Endothelial cell of umbilical vein (primary cell): ENCODE data around the gene ITPKB. TPM values are rescaled to one million over a fixed set of nuclear protein-coding genes. Genes with fewer than 3 reads are reported as not detected.

Experiments used
- BruUV-seq: library from RNA; stranded (reverse); fragments of 400-500 nt; replicated peaks from 2 replicates; lab custom pipeline; 2021; lab: Mats Ljungman, UMichigan
- CTCF ChIA-PET: fragments of 300-600, 350-600 bp; sonication (Branson Sonifier 250); formaldehyde crosslinking; loops from one replicate; lab custom pipeline; 2021; ENCODE audit warnings: antibody characterized with exemption, inconsistent platforms; lab: Charles Lee
- POLR2A ChIA-PET: fragments of 300-600, 350-600 bp; sonication (Branson Sonifier 250); formaldehyde crosslinking; loops from one replicate; lab custom pipeline; 2021; ENCODE audit warnings: antibody characterized with exemption, inconsistent platforms; lab: Charles Lee
- DNase-seq: peaks from one replicate; pipeline ENCODE4 v3.0.0-alpha.2; 2011; ENCODE audit warnings: low read depth, low spot score
- FAIRE-seq: peaks from 2 replicates; lab custom pipeline; 2011; peaks lifted over from hg19 to GRCh38; lab: Jason Lieb, UNC
- H2AFZ ChIP-seq: 2 replicates; pipeline ENCODE4 v1.6.0; 2012; ENCODE audit warnings: low read depth, low read length, control low read depth, inconsistent platforms
- H3K27ac ChIP-seq: 2 replicates; pipeline ENCODE4 v1.5.1; 2011; ENCODE audit warnings: low read depth, mild to moderate bottlenecking, control low read depth, low read length, moderate library complexity; ENCODE audit not compliant: insufficient read depth
- H3K27me3 ChIP-seq, 2 experiments: 2 replicates each; pipeline versions ENCODE4 v1.6.0 to v1.6.1; 2011; ENCODE audit warnings: low read length in 2 of 2, mixed read lengths in 1 of 2; ENCODE audit not compliant: control insufficient read depth in 2 of 2, insufficient read depth in 2 of 2
- H3K36me3 ChIP-seq, 2 experiments: 2 replicates in 1 of 2; 3 replicates in 1 of 2; pipeline ENCODE4 v1.5.1; 2011; ENCODE audit warnings: low read length in 2 of 2, mild to moderate bottlenecking in 1 of 2, moderate library complexity in 1 of 2; ENCODE audit not compliant: control insufficient read depth in 2 of 2, insufficient read depth in 2 of 2; ENCODE audit errors: extremely low read depth in 1 of 2
- H3K4me1 ChIP-seq: 3 replicates; pipeline ENCODE4 v1.5.1; 2011; ENCODE audit warnings: mild to moderate bottlenecking, low read length; ENCODE audit not compliant: control insufficient read depth, insufficient read depth; ENCODE audit errors: extremely low read depth
- H3K4me2 ChIP-seq: 2 replicates; pipeline ENCODE4 v1.6.1; 2011; ENCODE audit warnings: low read length, control low read depth, mixed read lengths; ENCODE audit not compliant: insufficient read depth
- H3K4me3 ChIP-seq, 3 experiments: fragments of 200-600 bp in 1 of 3; sonication (generic), shearing (Covaris generic) in 1 of 3; replicated peaks in 1 of 3; 2 replicates each; pipeline ENCODE4 v1.5.1; 2011 to 2016; ENCODE audit warnings: control low read depth in 3 of 3, low read length in 3 of 3, mild to moderate bottlenecking in 2 of 3, inconsistent platforms in 1 of 3, low read depth in 1 of 3, moderate library complexity in 1 of 3; ENCODE audit not compliant: insufficient read depth in 1 of 3
- H3K79me2 ChIP-seq: 2 replicates; pipeline ENCODE4 v1.6.0; 2012; ENCODE audit warnings: low read length, inconsistent platforms; ENCODE audit not compliant: control insufficient read depth, insufficient read depth
- H3K9ac ChIP-seq: replicated peaks from 2 replicates; pipeline ENCODE3; 2011; ENCODE audit warnings: low read length, control low read depth; ENCODE audit not compliant: insufficient read depth; ENCODE audit errors: extremely low read depth
- H3K9me1 ChIP-seq: replicated peaks from 3 replicates; pipeline ENCODE4 v1.6.0; 2011; ENCODE audit warnings: mild to moderate bottlenecking, low read length; ENCODE audit not compliant: control insufficient read depth, insufficient read depth; ENCODE audit errors: extremely low read depth
- H3K9me3 ChIP-seq: replicated peaks from 2 replicates; pipeline ENCODE4 v1.5.1; 2012; ENCODE audit warnings: low read length, inconsistent platforms; ENCODE audit not compliant: control insufficient read depth, insufficient read depth
- H4K20me1 ChIP-seq: replicated peaks from 2 replicates; pipeline ENCODE3; 2011; ENCODE audit warnings: mild to moderate bottlenecking, low read length; ENCODE audit not compliant: control insufficient read depth, insufficient read depth; ENCODE audit errors: extremely low read depth
- EZH2 ChIP-seq: IDR thresholded peaks from 2 replicates; pipeline ENCODE4 v1.6.1; 2012; ENCODE audit warnings: borderline replicate concordance, low read depth, mild to moderate bottlenecking, moderate library complexity, low read length, inconsistent platforms; ENCODE audit not compliant: severe bottlenecking
- FOS ChIP-seq: IDR thresholded peaks from 2 replicates; pipeline ENCODE4 v1.6.1; 2011; ENCODE audit warnings: mild to moderate bottlenecking, low read length, moderate library complexity, borderline replicate concordance; ENCODE audit not compliant: insufficient read depth
- GATA2 ChIP-seq: IDR thresholded peaks from 2 replicates; pipeline ENCODE4 v1.7.0; 2011; ENCODE audit warnings: low read depth, mild to moderate bottlenecking, moderate library complexity, mixed read lengths, low read length; ENCODE audit not compliant: insufficient read length, insufficient read depth
- JUN ChIP-seq: IDR thresholded peaks from 2 replicates; pipeline ENCODE4 v1.6.1; 2011; ENCODE audit warnings: borderline replicate concordance, low read depth; ENCODE audit not compliant: insufficient read length, insufficient read depth
- MYC ChIP-seq: IDR thresholded peaks from one replicate; pipeline ENCODE4 v1.6.1; 2011; ENCODE audit warnings: mild to moderate bottlenecking, low read depth, low read length
- POLR2A ChIP-seq: IDR thresholded peaks from 2 replicates; pipeline ENCODE4 v1.6.1; 2012; ENCODE audit warnings: low read depth, mild to moderate bottlenecking, control low read depth, low read length
- POLR2AphosphoS5 ChIP-seq: IDR thresholded peaks from 2 replicates; pipeline ENCODE4 v1.6.1; 2012; ENCODE audit warnings: low read depth, mild to moderate bottlenecking, control low read depth, low read length, moderate library complexity; ENCODE audit not compliant: insufficient read depth
- dilution Hi-C: fragments of 300-500 bp; cut with MboI; formaldehyde crosslinking; loops from one replicate; pipeline ENCODE4 v1.15.0; 2019; ENCODE audit warnings: low sequenced_read_pairs; ENCODE audit not compliant: extremely low pct_ligation_motif_present
- intact Hi-C: fragments of 100-400 bp; cut with micrococcal nuclease; formaldehyde crosslinking; loops from one replicate; pipeline ENCODE4 v1.10.0; 2022
- polyA plus RNA-seq, 4 experiments: library from polyadenylated mRNA; depleted of rRNA in 3 of 4; stranded (reverse) in 3 of 4; unstranded in 1 of 4; fragments of >200 nt; gene quantifications; 2 replicates each; pipeline versions ENCODE4 v1.2.1 to v1.2.3, GENCODE V29; 2011 to 2012; ENCODE audit warnings: missing spikeins in 1 of 4
- total RNA-seq: library from RNA; stranded (reverse); gene quantifications from 2 replicates; pipeline ENCODE4 v1.2.3, GENCODE V29; 2021
- TF ChIP-seq, protein P1 (sequence below), 2 donors: IDR thresholded peaks; 1 replicate in 1 of 2; 2 replicates in 1 of 2; pipeline ENCODE4 v1.5.1; 2011; ENCODE audit warnings: low read length in 2 of 2, mild to moderate bottlenecking in 2 of 2, moderate library complexity in 2 of 2, control low read depth in 1 of 2, inconsistent platforms in 1 of 2, low read depth in 1 of 2; ENCODE audit not compliant: insufficient read depth in 1 of 2; ENCODE audit errors: extremely low read depth in 1 of 2
- TF ChIP-seq, protein P2 (sequence below): IDR thresholded peaks from 2 replicates; pipeline ENCODE4 v1.6.1; 2011; ENCODE audit not compliant: insufficient read depth, insufficient read length

ITPKB gene
- total and polyA plus RNA-seq, 2 donors (not counting 3 experiments of a cell fraction or from before 2014, with no cell fraction given), result 7.7 to 34.8 TPM

DNA sequence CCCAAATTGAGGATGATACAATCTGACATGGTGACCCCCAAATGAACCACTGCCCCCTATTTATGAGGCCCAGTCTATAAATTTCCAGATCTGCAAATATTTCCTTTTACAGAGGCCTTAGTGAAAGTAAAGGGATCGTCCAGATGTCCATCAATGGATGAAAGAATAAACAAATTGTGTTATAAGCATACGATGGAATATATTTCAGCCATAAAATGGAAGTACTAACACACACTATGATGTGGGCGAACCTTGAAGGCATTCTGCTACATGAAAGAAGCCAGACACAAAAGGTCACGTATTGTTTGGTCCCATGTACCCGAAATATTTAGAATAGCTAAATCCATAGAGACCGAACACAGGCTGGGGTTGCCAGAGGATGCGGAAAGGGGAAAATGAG is 48.6 kb upstream of the ITPKB start:
- Histone ChIP-seq H3K9ac (no peak overlapping the region), H3K4me1 (peaks cover 8% of the 10 kb centered on the region), H3K36me3 (no peaks in the 10 kb centered on the region), H4K20me1 (no peaks in the 10 kb centered on the region), H2AFZ (no peak overlapping the region), H3K27ac (no peak overlapping the region), H3K79me2 (no peaks in the 10 kb centered on the region), H3K27me3 (peaks cover 3 to 4% of the 10 kb centered on the region in 2 experiments), H3K4me3 (no peak overlapping the region), H3K4me2 (no peak overlapping the region), H3K9me3 (no peaks in the 10 kb centered on the region), H3K9me1 (no peaks in the 10 kb centered on the region)
- no peak for TF ChIP-seq JUN
- no peak for TF ChIP-seq POLR2A
- TF ChIP-seq FOS, result no peak
- TF ChIP-seq, protein P1, sequence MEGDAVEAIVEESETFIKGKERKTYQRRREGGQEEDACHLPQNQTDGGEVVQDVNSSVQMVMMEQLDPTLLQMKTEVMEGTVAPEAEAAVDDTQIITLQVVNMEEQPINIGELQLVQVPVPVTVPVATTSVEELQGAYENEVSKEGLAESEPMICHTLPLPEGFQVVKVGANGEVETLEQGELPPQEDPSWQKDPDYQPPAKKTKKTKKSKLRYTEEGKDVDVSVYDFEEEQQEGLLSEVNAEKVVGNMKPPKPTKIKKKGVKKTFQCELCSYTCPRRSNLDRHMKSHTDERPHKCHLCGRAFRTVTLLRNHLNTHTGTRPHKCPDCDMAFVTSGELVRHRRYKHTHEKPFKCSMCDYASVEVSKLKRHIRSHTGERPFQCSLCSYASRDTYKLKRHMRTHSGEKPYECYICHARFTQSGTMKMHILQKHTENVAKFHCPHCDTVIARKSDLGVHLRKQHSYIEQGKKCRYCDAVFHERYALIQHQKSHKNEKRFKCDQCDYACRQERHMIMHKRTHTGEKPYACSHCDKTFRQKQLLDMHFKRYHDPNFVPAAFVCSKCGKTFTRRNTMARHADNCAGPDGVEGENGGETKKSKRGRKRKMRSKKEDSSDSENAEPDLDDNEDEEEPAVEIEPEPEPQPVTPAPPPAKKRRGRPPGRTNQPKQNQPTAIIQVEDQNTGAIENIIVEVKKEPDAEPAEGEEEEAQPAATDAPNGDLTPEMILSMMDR (IDR thresholded peaks at IDR 0.05; ENCODE audit: extremely low read depth in 1 of 2, insufficient read depth in 1 of 2, low read depth in 1 of 2, low read length in 2 of 2), result no peak
- no peak for TF ChIP-seq GATA2
- TF ChIP-seq, protein P2, sequence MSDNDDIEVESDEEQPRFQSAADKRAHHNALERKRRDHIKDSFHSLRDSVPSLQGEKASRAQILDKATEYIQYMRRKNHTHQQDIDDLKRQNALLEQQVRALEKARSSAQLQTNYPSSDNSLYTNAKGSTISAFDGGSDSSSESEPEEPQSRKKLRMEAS, result no peak
- TF ChIP-seq EZH2, result no peak
- no peak for TF ChIP-seq MYC
- TF ChIP-seq POLR2AphosphoS5, result no peak
- ChIA-PET CTCF (interaction anchor here (1.2 kb wide), 1 partner anchor 8 kb away, joined by 5 read pairs; no protein-coding TSS in a partner anchor), POLR2A (no interaction called here)
- BruUV-seq, result no TSS peak
- intact Hi-C loops, result no loop called here
- FAIRE-seq (no peak), DNase-seq (no peak)
- dilution Hi-C loops, result no loop called here
